Colon (tissue), 2 donors: ENCODE data around the gene CNNM2.
A peak's percentile ranks its signal among the peaks of the same experiment; 100 is the strongest.
"Not testable (repeated sequence)": the region's sequence is repeated elsewhere in the genome, so short reads cannot be mapped to it uniquely, and the experiment has no call there.

ENCODE experiments used
- FAIRE-seq: peaks from 2 replicates; lab custom pipeline; 2012; peaks lifted over from hg19 to GRCh38; lab: Jason Lieb, UNC
- donor health status: control.
- donor health status: control.

The CNNM2 gene

GRCh38 chr10:102926842-102927241 lies 8.7 kb downstream of the CNNM2 start:
- FAIRE-seq = no peak

- no peak for FAIRE-seq
Observed at GRCh38 chr10:102927311-102928010, 9.4 kb downstream of the CNNM2 start.

DNA sequence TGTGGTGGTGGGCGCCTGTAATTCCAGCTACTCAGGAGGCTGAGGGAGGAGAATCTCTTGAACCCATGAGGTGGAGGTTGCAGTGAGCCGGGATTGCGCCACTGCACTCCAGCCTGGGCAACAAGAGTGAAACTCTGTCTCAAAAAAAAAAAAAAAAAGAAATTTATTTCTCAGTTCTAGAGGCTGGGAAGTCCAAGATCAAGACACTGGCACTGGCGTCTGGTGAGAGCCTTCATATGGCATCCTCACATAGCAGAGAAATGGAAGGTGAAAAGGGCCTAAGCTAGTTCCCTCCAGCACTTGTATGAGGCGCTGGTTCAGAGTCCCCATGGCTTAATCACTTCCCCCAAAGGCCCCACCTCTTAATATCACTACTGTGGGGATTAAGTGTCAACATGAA lies 10.3 kb downstream of the CNNM2 start:
- FAIRE-seq = not testable (repeated sequence)

DNA sequence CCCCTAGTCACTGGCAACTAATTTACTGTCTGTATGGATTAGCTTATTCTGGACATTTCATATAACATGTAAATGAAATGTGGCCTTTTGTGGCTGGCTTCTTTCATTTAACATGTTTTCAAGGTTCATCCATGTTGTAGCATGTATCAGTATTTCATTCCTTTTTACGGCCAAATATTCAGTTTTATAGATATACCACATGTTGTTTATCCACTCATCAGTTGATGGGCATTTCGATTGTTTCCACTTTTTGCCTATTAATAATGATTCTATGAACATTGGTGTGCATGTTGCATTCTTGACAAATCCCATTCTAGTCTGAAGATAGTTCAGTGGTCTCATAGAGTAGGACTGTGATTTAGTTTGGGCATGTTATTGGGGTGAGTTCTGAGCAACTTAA lies 12.6 kb downstream of the CNNM2 start:
- no peak for FAIRE-seq

- no peak for FAIRE-seq
Observed at GRCh38 chr10:102931643-102932042, 13.5 kb downstream of the CNNM2 start.

GRCh38 chr10:102935505-102935904 lies 17.4 kb downstream of the CNNM2 start:
- no peak for FAIRE-seq

DNA sequence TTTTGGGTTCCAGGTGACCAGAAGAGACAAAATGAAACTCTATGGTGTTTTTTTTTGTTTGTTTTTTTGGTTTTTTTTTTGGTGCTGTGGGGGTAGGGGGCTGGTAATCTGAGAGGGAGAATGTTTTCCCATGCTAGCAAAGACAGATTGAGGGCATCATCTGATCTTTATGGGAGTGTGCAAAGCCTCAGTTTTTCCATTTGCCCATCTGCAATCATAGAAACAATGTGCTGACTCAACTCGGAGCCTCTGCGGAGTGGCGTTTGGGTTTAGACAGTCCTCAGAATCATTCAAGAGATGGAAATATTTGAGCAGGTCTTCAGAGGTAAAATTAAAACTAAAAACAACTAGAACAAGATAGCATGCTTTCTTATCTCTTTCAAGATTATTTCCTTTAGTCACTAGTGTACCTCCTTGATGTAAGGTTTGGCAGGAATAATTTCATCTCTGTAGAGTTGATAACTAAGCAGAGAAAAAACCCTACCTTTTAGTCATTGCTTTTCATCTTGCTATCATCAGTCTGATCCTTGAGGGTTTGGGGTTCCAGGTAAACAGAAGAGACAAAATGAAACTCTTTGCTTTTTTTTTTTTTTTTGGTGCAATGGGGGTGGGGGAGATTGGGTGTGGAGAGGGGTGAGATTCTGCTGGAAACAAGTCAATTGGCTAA lies 18.0 kb downstream of the CNNM2 start:
- FAIRE-seq = no peak

GRCh38 chr10:102941401-102941800 lies 23.3 kb downstream of the CNNM2 start:
- FAIRE-seq = no peak

GRCh38 chr10:102945449-102945848 lies 27.4 kb downstream of the CNNM2 start:
- FAIRE-seq = no peak

GRCh38 chr10:102945962-102946361 lies 27.9 kb downstream of the CNNM2 start:
- FAIRE-seq = no peak

DNA sequence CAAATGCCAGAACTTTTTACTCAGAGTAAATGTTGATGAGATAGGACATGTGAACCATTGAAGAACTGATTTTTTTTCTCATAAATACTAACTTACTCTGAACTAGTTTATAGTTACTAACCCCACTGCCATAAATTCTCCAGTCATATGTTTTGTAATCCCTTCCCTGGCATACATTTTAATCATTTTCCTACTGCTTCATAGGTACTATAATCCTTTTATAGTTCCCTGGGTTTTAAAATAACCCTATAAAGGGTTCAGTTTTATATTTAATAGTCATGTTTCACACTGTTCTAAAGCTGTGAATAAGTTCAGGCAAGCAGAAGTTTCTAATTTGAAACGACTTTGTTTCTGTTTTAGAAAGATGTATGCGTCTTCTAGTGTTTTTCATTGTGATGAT lies 28.9 kb downstream of the CNNM2 start:
- no peak for FAIRE-seq

- FAIRE-seq = no peak
Observed at GRCh38 chr10:102948176-102948575, 30.1 kb downstream of the CNNM2 start.

DNA sequence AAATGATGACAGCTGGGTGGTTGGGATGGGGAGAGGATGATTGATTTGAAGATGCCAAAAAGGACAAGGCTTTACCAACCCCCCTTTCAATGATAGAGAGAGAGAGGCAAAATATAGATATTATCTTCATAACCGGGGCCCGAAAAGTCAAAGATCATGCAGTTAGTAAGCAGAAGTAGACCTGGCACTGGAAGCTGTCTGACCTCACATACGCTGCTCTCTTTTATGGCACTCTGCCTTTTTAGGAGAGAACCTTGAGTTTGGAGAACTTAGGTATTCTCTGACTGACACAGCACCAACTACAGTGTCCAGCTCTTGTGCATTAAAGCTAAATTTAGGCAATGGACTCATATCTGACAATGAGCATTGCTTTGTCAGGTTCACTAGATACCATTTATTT lies 30.7 kb downstream of the CNNM2 start:
- no peak for FAIRE-seq

DNA sequence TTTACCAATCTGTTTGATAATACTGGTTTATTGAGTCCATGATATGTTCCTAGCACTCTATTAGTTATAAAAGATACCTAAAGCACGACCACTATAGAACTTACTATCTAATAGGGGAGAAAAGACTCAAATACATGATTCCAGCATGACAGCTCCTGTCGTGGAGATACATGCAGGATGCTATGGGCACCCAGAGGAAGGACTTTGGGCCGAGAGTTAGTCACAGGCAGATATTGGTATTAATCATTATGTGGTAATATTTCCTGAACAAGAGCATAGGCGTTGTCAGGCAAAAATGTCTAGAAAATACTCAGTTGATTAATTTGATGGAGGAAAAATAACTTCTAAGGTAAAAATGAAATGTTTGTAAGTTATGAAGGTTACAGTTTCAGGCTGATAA lies 31.8 kb downstream of the CNNM2 start:
- no peak for FAIRE-seq

- no peak for FAIRE-seq
Observed at GRCh38 chr10:102951316-102951715, 33.2 kb downstream of the CNNM2 start.

DNA sequence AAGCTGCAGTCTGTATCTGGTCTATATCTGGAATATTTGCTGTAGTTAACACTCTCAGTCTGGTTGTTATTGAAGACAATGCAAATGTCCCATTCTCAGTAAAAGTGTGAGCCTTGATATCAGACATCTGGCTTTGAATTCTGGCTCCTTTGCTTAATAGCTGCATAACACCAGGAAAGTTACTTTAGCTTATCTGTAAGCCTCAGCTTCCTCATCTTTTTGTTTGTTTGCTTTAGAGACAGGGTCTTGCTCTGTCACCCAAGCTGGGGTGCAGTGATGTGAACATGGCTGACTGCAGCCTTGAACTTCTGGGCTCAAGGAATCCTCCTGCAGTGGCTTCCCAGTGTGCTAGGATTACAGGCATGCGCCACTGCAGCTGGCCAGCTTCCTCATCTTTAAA lies 41.3 kb downstream of the CNNM2 start:
- no peak for FAIRE-seq

GRCh38 chr10:102960157-102960556 lies 42.1 kb downstream of the CNNM2 start:
- peak; percentile 38 for FAIRE-seq

DNA sequence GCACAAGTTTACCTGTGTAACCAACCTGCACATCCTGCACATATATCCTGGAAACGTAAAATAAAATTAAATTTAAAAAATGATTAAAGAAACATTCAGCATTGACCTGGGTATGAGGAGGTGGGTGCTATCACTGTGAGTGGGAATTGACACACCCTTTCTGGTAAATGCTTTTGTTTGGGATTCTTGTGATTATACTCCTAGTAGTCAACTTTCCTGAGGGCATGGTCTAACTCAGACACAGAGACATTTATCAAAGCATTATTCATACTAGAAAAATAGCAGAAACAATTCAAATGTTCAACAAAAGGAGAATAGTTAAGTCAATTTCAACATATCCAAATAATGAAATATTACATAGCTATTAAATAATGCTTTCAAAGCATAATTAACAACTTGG lies 44.2 kb downstream of the CNNM2 start:
- no peak for FAIRE-seq

DNA sequence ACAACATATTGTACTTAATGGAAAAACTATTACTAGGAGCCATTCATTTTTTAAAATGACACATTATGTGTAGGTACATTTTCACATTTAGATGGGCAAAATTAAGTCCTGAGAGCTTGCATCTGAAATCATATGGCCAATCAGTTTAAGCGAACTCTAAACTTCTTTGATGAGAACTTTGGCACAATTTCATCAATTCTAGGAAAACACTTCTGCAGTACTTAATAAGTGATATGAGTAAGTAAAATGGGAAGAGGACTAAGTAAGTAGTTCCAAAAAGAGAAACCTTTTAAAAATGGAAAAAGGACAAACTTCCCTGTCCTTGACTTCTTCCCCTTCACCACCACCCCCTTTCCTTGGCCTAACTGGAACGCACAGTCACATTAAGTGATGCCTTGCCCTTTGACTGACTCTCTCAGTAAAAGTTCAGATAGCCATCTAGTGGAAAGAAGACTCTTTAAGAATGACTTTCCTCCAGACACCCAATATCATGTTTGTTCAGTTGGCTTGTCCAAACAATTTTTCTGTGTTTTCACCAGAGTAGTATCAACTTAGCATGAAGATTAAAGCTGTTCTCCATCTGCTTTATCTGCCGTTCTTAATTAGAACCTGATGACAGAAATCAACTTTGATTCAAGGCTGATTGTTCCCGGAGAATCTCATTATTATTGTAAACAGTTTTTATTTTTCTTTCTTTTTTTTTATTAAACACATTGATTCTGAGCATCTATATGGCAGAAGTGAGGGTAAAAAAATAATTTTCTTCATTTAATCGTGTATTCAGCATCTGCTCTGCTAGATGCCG lies 45.1 kb downstream of the CNNM2 start:
- no peak for FAIRE-seq

DNA sequence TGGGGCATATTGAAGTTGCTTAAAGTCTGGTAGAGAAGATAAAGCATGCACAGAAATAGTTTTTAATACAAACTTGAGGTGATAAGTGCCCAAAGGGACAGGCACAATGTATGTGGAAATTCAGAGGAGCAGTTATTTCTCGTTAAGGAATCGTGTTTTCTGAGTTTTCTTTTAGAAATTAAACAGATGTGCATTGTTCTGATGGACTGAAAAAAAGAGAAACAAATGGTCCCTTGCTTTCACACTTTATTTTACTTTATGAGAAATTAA lies 45.6 kb downstream of the CNNM2 start:
- FAIRE-seq = no peak

GRCh38 chr10:102964064-102964463 lies 46.0 kb downstream of the CNNM2 start:
- FAIRE-seq = not testable (repeated sequence)

GRCh38 chr10:102964713-102965112 lies 46.6 kb downstream of the CNNM2 start:
- no peak for FAIRE-seq

- FAIRE-seq = no peak
Observed at GRCh38 chr10:102965311-102965851, 47.3 kb downstream of the CNNM2 start.
